HEK293 (cell line): ENCODE results near the gene CENPO.

Experiments
- CTCF ChIA-PET: fragments of 350-600 bp; formaldehyde crosslinking; extraction: SDS; loops from one replicate; lab custom pipeline; 2021; ENCODE audit warnings: antibody characterized with exemption; lab: Yijun Ruan, JAX
- POLR2A ChIA-PET: fragments of 300-600 bp; formaldehyde crosslinking; extraction: SDS; loops from one replicate; lab custom pipeline; 2020; ENCODE audit warnings: antibody characterized with exemption, inconsistent platforms; lab: Yijun Ruan, JAX
- H3K27ac ChIP-seq: fragments of 200-500 bp; sonication (Bioruptor generic); 2 replicates; pipeline ENCODE4 v1.5.1; 2014; ENCODE audit warnings: low read depth, low read length, control low read depth, inconsistent platforms; ENCODE audit errors: extremely low read depth
- H3K36me3 ChIP-seq, 2 experiments: fragments of 200-500 bp in 1 of 2; sonication (Bioruptor generic) in 1 of 2; 1 replicate in 1 of 2; 2 replicates in 1 of 2; pipeline ENCODE4 v1.5.1; 2014 to 2017; ENCODE audit warnings: inconsistent platforms in 2 of 2, low read length in 2 of 2; ENCODE audit not compliant: control insufficient read depth in 2 of 2, insufficient read depth in 1 of 2
- H3K4me1 ChIP-seq: fragments of 200-500 bp; sonication (Bioruptor generic); 2 replicates; pipeline ENCODE4 v1.5.1; 2014; ENCODE audit warnings: mild to moderate bottlenecking, low read length, inconsistent platforms; ENCODE audit not compliant: control insufficient read depth, insufficient read depth
- H3K4me3 ChIP-seq: 2 replicates; pipeline ENCODE4 v1.5.1; 2011; ENCODE audit warnings: low read depth, mild to moderate bottlenecking, control low read depth, low read length, moderate library complexity
- H3K9me3 ChIP-seq: fragments of 200-500 bp; sonication (Bioruptor generic); 2 replicates; pipeline ENCODE4 v1.5.1; 2014; ENCODE audit warnings: low read depth, low read length, inconsistent platforms; ENCODE audit not compliant: control insufficient read depth, insufficient read depth
- REPIN1 ChIP-seq: fragments of 450-650 bp; formaldehyde crosslinking; IDR thresholded peaks from 2 replicates; pipeline ENCODE4 v1.5.1; 2017; ENCODE audit warnings: missing biosample characterization, missing genetic modification characterization, low read depth
- YY2 ChIP-seq: fragments of 450-650 bp; formaldehyde crosslinking; IDR thresholded peaks from 2 replicates; pipeline ENCODE4 v1.5.1; 2016; ENCODE audit warnings: missing biosample characterization, missing genetic modification characterization
- ZBTB7A ChIP-seq: fragments of 450-650 bp; formaldehyde crosslinking; IDR thresholded peaks from 2 replicates; pipeline ENCODE4 v1.5.1; 2016; ENCODE audit warnings: low read depth, missing biosample characterization, missing genetic modification characterization
- ZIC2 ChIP-seq: fragments of 450-650 bp; formaldehyde crosslinking; IDR thresholded peaks from 2 replicates; pipeline ENCODE4 v1.5.1; 2016; ENCODE audit warnings: missing biosample characterization, missing genetic modification characterization
- ZNF239 ChIP-seq: fragments of 450-650 bp; formaldehyde crosslinking; IDR thresholded peaks from 2 replicates; pipeline ENCODE4 v1.5.1; 2016; ENCODE audit warnings: missing biosample characterization, missing genetic modification characterization
- ZNF394 ChIP-seq: fragments of 450-650 bp; formaldehyde crosslinking; IDR thresholded peaks from 2 replicates; pipeline ENCODE4 v1.5.1; 2016; ENCODE audit warnings: missing biosample characterization, missing genetic modification characterization, mild to moderate bottlenecking, moderate library complexity, borderline replicate concordance
- ZNF433 ChIP-seq: fragments of 450-650 bp; formaldehyde crosslinking; IDR thresholded peaks from 2 replicates; pipeline ENCODE4 v1.5.1; 2016; ENCODE audit warnings: missing biosample characterization, missing genetic modification characterization, low read depth
- ZNF843 ChIP-seq: fragments of 450-650 bp; formaldehyde crosslinking; IDR thresholded peaks from 2 replicates; pipeline ENCODE4 v1.5.1; 2016; ENCODE audit warnings: missing biosample characterization, missing genetic modification characterization
- ZXDB ChIP-seq: fragments of 450-650 bp; formaldehyde crosslinking; IDR thresholded peaks from 2 replicates; pipeline ENCODE4 v1.5.1; 2016; ENCODE audit warnings: missing biosample characterization, missing genetic modification characterization
- TF ChIP-seq, protein P1 (sequence below): fragments of 450-650 bp; formaldehyde crosslinking; IDR thresholded peaks from 2 replicates; pipeline ENCODE4 v1.5.1; 2016; ENCODE audit warnings: missing biosample characterization, missing genetic modification characterization
- TF ChIP-seq, protein P2 (sequence below): fragments of 450-650 bp; formaldehyde crosslinking; IDR thresholded peaks from 2 replicates; pipeline ENCODE4 v1.5.0; 2017; ENCODE audit warnings: missing biosample characterization, missing genetic modification characterization, borderline replicate concordance
- TF ChIP-seq, protein P3 (sequence below): fragments of 450-650 bp; formaldehyde crosslinking; IDR thresholded peaks from 2 replicates; pipeline ENCODE4 v1.5.1; 2016; ENCODE audit warnings: missing biosample characterization, missing genetic modification characterization
- TF ChIP-seq, protein P4 (sequence below): fragments of 450-650 bp; IDR thresholded peaks from 2 replicates; pipeline ENCODE4 v1.5.1; 2018; ENCODE audit warnings: missing biosample characterization, mild to moderate bottlenecking, missing genetic modification characterization
- TF ChIP-seq, protein P5 (sequence below): fragments of 450-650 bp; formaldehyde crosslinking; IDR thresholded peaks from 2 replicates; pipeline ENCODE4 v1.5.1; 2016; ENCODE audit warnings: missing biosample characterization, missing genetic modification characterization
- TF ChIP-seq, protein P6 (sequence below): fragments of 450-650 bp; formaldehyde crosslinking; IDR thresholded peaks from 2 replicates; pipeline ENCODE4 v1.5.1; 2016; ENCODE audit warnings: missing biosample characterization, missing genetic modification characterization

Gene CENPO

DNA sequence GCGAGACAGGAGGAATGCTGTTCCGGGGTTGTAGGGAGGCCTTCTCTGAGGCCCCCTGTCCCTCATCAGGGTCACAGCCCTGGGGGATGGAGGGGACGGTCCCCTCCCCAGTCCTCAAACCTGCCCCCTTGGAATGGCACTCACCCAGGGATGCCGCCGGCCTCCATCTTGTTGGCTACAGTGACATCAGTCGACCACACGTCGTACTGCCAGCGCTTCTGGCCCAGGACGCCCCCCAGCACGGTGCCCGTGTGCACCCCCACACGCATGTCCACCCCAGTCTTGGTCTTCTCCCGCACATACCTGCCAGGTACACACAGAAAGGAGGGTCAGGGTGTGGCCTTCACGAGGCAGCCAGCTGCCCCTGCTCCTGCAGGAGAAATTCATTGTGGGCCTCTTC lies 46.5 kb downstream of the CENPO start:
- Histone ChIP-seq H3K4me3 (no peak overlapping the region), H3K9me3 (no peaks in the 10 kb centered on the region), H3K4me1 (no peaks in the 10 kb centered on the region), H3K36me3 (peaks cover 0 to 73% of the 10 kb centered on the region in 2 experiments; a peak in 2 of 3 replicates), H3K27ac (no peak overlapping the region)
- POLR2A ChIA-PET: no interaction called here
- CTCF ChIA-PET: no interaction called here
- TF ChIP-seq ZNF433 (tag by site-specific recombination): no peak
- TF ChIP-seq ZBTB7A (tag by site-specific recombination): no peak
- TF ChIP-seq, protein P1, sequence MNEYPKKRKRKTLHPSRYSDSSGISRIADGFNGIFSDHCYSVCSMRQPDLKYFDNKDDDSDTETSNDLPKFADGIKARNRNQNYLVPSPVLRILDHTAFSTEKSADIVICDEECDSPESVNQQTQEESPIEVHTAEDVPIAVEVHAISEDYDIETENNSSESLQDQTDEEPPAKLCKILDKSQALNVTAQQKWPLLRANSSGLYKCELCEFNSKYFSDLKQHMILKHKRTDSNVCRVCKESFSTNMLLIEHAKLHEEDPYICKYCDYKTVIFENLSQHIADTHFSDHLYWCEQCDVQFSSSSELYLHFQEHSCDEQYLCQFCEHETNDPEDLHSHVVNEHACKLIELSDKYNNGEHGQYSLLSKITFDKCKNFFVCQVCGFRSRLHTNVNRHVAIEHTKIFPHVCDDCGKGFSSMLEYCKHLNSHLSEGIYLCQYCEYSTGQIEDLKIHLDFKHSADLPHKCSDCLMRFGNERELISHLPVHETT (tag by site-specific recombination): no peak
- no peak for TF ChIP-seq ZIC2 (tag by site-specific recombination)

DNA sequence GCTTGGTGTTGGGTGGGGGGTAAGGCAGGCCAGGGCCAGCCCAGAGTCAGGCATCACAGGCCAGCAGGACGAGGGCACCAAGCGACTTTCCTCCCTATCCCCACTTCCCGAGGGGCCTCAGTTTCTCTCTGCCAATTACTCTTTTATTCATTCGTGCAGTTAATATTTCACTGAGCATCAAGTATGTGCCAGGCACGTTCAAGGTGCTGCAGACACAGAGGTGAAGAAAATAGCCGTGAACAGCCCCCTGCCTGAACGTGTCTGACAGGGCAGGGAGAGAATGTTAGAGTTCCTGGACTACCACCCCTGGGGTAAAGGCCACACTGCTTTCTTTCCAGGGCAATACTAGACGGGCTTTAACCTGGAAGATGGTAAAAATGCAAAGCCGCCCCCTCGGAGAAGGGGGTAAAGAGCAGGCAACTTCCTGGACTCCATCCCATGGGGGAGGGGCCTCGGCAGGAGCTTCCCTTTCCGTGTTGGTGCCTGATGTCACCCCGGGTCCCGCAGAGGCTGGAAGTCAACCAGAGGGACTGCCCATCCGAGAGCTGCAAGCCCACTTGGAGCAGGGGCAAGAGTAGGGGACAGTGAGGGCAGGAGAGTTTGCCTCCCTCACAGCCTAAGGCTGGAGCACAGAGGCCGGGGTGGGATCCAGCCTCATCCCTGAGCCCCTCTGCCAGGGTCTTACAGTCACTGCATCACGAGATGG lies 47.1 kb downstream of the CENPO start:
- no peaks in the 10 kb centered on the region for H3K4me1 ChIP-seq
- CTCF ChIA-PET: no interaction called here
- no peak overlapping the region for H3K4me3 ChIP-seq
- no peaks in the 10 kb centered on the region for H3K9me3 ChIP-seq
- TF ChIP-seq, protein P2, sequence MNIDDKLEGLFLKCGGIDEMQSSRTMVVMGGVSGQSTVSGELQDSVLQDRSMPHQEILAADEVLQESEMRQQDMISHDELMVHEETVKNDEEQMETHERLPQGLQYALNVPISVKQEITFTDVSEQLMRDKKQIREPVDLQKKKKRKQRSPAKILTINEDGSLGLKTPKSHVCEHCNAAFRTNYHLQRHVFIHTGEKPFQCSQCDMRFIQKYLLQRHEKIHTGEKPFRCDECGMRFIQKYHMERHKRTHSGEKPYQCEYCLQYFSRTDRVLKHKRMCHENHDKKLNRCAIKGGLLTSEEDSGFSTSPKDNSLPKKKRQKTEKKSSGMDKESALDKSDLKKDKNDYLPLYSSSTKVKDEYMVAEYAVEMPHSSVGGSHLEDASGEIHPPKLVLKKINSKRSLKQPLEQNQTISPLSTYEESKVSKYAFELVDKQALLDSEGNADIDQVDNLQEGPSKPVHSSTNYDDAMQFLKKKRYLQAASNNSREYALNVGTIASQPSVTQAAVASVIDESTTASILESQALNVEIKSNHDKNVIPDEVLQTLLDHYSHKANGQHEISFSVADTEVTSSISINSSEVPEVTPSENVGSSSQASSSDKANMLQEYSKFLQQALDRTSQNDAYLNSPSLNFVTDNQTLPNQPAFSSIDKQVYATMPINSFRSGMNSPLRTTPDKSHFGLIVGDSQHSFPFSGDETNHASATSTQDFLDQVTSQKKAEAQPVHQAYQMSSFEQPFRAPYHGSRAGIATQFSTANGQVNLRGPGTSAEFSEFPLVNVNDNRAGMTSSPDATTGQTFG (tag by site-specific recombination): no peak
- TF ChIP-seq ZNF843 (tag by site-specific recombination) (no peak), ZNF239 (tag by site-specific recombination) (no peak), REPIN1 (tag by site-specific recombination) (no peak), ZXDB (tag by site-specific recombination) (no peak), YY2 (tag by site-specific recombination) (no peak), ZNF394 (tag by site-specific recombination) (no peak)
- TF ChIP-seq, protein P3, sequence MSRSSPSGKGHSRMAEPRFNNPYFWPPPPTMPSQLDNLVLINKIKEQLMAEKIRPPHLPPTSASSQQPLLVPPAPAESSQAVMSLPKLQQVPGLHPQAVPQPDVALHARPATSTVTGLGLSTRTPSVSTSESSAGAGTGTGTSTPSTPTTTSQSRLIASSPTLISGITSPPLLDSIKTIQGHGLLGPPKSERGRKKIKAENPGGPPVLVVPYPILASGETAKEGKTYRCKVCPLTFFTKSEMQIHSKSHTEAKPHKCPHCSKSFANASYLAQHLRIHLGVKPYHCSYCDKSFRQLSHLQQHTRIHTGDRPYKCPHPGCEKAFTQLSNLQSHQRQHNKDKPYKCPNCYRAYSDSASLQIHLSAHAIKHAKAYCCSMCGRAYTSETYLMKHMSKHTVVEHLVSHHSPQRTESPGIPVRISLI (tag by site-specific recombination): no peak
- TF ChIP-seq, protein P4, sequence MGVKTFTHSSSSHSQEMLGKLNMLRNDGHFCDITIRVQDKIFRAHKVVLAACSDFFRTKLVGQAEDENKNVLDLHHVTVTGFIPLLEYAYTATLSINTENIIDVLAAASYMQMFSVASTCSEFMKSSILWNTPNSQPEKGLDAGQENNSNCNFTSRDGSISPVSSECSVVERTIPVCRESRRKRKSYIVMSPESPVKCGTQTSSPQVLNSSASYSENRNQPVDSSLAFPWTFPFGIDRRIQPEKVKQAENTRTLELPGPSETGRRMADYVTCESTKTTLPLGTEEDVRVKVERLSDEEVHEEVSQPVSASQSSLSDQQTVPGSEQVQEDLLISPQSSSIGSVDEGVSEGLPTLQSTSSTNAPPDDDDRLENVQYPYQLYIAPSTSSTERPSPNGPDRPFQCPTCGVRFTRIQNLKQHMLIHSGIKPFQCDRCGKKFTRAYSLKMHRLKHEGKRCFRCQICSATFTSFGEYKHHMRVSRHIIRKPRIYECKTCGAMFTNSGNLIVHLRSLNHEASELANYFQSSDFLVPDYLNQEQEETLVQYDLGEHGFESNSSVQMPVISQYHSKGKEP: no peak
- TF ChIP-seq, protein P5, sequence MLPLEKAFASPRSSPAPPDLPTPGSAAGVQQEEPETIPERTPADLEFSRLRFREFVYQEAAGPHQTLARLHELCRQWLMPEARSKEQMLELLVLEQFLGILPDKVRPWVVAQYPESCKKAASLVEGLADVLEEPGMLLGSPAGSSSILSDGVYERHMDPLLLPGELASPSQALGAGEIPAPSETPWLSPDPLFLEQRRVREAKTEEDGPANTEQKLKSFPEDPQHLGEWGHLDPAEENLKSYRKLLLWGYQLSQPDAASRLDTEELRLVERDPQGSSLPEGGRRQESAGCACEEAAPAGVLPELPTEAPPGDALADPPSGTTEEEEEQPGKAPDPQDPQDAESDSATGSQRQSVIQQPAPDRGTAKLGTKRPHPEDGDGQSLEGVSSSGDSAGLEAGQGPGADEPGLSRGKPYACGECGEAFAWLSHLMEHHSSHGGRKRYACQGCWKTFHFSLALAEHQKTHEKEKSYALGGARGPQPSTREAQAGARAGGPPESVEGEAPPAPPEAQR (tag by site-specific recombination): no peak
- TF ChIP-seq, protein P6, sequence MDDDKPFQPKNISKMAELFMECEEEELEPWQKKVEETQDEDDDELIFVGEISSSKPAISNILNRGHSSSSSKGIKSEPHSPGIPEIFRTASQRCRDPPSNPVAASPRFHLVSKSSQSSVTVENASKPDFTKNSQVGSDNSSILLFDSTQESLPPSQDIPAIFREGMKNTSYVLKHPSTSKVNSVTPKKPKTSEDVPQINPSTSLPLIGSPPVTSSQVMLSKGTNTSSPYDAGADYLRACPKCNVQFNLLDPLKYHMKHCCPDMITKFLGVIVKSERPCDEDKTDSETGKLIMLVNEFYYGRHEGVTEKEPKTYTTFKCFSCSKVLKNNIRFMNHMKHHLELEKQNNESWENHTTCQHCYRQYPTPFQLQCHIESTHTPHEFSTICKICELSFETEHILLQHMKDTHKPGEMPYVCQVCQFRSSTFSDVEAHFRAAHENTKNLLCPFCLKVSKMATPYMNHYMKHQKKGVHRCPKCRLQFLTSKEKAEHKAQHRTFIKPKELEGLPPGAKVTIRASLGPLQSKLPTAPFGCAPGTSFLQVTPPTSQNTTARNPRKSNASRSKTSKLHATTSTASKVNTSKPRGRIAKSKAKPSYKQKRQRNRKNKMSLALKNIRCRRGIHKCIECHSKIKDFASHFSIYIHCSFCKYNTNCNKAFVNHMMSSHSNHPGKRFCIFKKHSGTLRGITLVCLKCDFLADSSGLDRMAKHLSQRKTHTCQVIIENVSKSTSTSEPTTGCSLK (tag by site-specific recombination): no peak
- TF ChIP-seq, all 188 proteins: peak for 0
- POLR2A ChIA-PET: no interaction called here
- H3K36me3 ChIP-seq: peaks cover 0 to 67% of the 10 kb centered on the region in 2 experiments; a peak in 2 of 3 replicates
- no peak overlapping the region for H3K27ac ChIP-seq
